ENCODE data around the gene MSRB3. TPM values are rescaled to one million over a fixed set of nuclear protein-coding genes. Genes with fewer than 3 reads are reported as not detected.

MSRB3 gene
- total RNA-seq, 1 experiment from 2014 or later, result 1.1 TPM

DNA sequence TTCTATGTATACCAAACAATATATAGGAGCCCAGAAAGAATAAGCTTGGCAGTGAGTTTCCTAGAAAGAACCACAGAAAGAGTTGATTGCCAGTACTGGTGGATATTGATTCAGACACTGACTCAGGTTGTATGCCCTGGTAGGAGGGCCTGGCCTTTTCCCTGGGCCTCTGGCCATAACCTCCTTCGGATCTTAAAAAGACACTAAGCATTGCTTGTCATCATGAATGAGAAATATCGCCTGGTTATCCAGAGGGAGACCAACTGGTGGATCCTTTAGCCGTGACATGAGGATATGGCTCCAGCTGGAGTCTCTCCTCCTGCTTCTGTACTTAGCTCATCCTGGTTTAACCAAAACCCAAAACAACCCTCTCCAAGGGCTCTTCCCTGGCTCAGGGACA lies 231.5 kb downstream of the MSRB3 start:
- H3K79me2 ChIP-seq (ENCODE audit: insufficient read depth, low read length), result no peaks in the 10 kb centered on the region
- no peak overlapping the region for H3K4me2 ChIP-seq (ENCODE audit: insufficient read depth, insufficient read length, low read length)
- TF ChIP-seq, protein P1, sequence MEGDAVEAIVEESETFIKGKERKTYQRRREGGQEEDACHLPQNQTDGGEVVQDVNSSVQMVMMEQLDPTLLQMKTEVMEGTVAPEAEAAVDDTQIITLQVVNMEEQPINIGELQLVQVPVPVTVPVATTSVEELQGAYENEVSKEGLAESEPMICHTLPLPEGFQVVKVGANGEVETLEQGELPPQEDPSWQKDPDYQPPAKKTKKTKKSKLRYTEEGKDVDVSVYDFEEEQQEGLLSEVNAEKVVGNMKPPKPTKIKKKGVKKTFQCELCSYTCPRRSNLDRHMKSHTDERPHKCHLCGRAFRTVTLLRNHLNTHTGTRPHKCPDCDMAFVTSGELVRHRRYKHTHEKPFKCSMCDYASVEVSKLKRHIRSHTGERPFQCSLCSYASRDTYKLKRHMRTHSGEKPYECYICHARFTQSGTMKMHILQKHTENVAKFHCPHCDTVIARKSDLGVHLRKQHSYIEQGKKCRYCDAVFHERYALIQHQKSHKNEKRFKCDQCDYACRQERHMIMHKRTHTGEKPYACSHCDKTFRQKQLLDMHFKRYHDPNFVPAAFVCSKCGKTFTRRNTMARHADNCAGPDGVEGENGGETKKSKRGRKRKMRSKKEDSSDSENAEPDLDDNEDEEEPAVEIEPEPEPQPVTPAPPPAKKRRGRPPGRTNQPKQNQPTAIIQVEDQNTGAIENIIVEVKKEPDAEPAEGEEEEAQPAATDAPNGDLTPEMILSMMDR (conservative IDR thresholded peaks at IDR 0.05), result no peak
- no peak overlapping the region for H2AFZ ChIP-seq (ENCODE audit: low read length)
- peaks cover 21 to 33% of the 10 kb centered on the region in 2 experiments for H3K4me1 Mint-ChIP-seq
- H3K27ac ChIP-seq (ENCODE audit: insufficient read length, low read depth, low read length), result no peak overlapping the region
- DNase-seq, result no peak
- peaks cover 80% of the 10 kb centered on the region for H3K27me3 Mint-ChIP-seq (ENCODE audit: low read depth)
- H4K8ac ChIP-seq (replicated peaks; ENCODE audit: insufficient read length, low read depth, low read length), result no peak overlapping the region
- no peak overlapping the region for H3K14ac ChIP-seq (ENCODE audit: insufficient read depth, low read length)
- no peaks in the 10 kb centered on the region for H3K79me1 ChIP-seq (ENCODE audit: insufficient read depth, low read depth, low read length, poor library complexity, severe bottlenecking)
- H2AK5ac ChIP-seq (ENCODE audit: insufficient read length, low read length), result no peak overlapping the region
- WGBS (ENCODE audit: extremely low coverage, insufficient read length, low lambda C conversion rate), result no CpG with 5 or more reads among the region's 3 CpGs
- no peak overlapping the region for H3K56ac ChIP-seq (ENCODE audit: insufficient read length, low read depth, low read length)
- H3K9me3 Mint-ChIP-seq, result no peaks in the 10 kb centered on the region
- peaks cover 2% of the 10 kb centered on the region; the same call in 1 of the 2 replicates for H3K4me1 ChIP-seq (ENCODE audit: insufficient read depth, low read length)
- no peak overlapping the region for H3K9ac ChIP-seq (ENCODE audit: extremely low read depth, insufficient read length, low read length)
- no peaks in the 10 kb centered on the region; a peak in 2 of 7 replicates for H3K36me3 Mint-ChIP-seq (ENCODE audit: insufficient read depth in 1 of 3, low read depth in 3 of 3)
- no peak overlapping the region for H2BK20ac ChIP-seq (ENCODE audit: low read depth, low read length, poor library complexity, severe bottlenecking)
- no peak overlapping the region for H3K4ac ChIP-seq (ENCODE audit: low read depth, low read length)
- H3K27ac Mint-ChIP-seq, result no peak overlapping the region; a peak in 1 of 7 replicates
- no peaks in the 10 kb centered on the region for H3K27me3 ChIP-seq (ENCODE audit: insufficient read depth, low read length)
- H3K23me2 ChIP-seq (ENCODE audit: insufficient read length, low read depth, low read length, poor library complexity, severe bottlenecking), result peaks cover 2% of the 10 kb centered on the region
- H3T11ph ChIP-seq (ENCODE audit: low read length), result no peak overlapping the region
- H4K91ac ChIP-seq (ENCODE audit: insufficient read length, low read depth, low read length), result no peak overlapping the region
- H3K4me3 Mint-ChIP-seq, result peak overlapping the region; percentile 8 to 27; a peak in 2 of 5 replicates
- no peak overlapping the region for H2BK12ac ChIP-seq (ENCODE audit: insufficient read length, low read depth, low read length)
- no peak overlapping the region for H3K23ac ChIP-seq (ENCODE audit: insufficient read length, low read depth, low read length)
- H4K5ac ChIP-seq (ENCODE audit: insufficient read length, low read depth, low read length), result no peak overlapping the region
- no peak overlapping the region for H2BK5ac ChIP-seq (ENCODE audit: insufficient read length, low read length)
- no peaks in the 10 kb centered on the region for H4K20me1 ChIP-seq (ENCODE audit: control insufficient read depth, insufficient read depth, insufficient read length)
- no peak overlapping the region for H3K18ac ChIP-seq (ENCODE audit: insufficient read length, low read depth, low read length)
- H2BK15ac ChIP-seq (ENCODE audit: low read depth, low read length), result no peak overlapping the region
- H2BK120ac ChIP-seq (ENCODE audit: low read depth, low read length, poor library complexity, severe bottlenecking), result no peak overlapping the region
- no peaks in the 10 kb centered on the region for H3K9me3 ChIP-seq (ENCODE audit: control insufficient read depth, low read depth, low read length)
